Psoas muscle (tissue), 8 donors: ENCODE results near the gene MAP6D1. TPM values are rescaled to one million over a fixed set of nuclear protein-coding genes. Genes with fewer than 3 reads are reported as not detected.

ENCODE experiments used
- ATAC-seq, 4 donors: fragments of 200-7000 bp; cut with Tn5 transposase; one replicate each; pipeline ENCODE4 v1.9.1; 2020; ENCODE audit warnings: moderate library complexity in 3 of 4, mild to moderate bottlenecking in 2 of 4
- DNase-seq, 2 donors: peaks; one replicate each; pipeline ENCODE4 v3.0.0-alpha.2; 2020
- H3K27ac ChIP-seq: fragments of 200-600 bp; one replicate; pipeline ENCODE4 v1.8.0; 2022
- H3K27me3 ChIP-seq, 3 donors: fragments of 200-600 bp in 1 of 3; one replicate each; pipeline versions ENCODE4 v1.6.1 to v1.8.0; 2013 to 2022; ENCODE audit warnings: low read length in 2 of 3, mild to moderate bottlenecking in 2 of 3, moderate library complexity in 1 of 3; ENCODE audit not compliant: insufficient read depth in 3 of 3
- H3K36me3 ChIP-seq, 2 donors: fragments of 200-600 bp in 1 of 2; one replicate each; pipeline versions ENCODE4 v1.6.1 to v1.8.0; 2013 to 2022; ENCODE audit warnings: low read depth in 1 of 2, mild to moderate bottlenecking in 1 of 2, moderate library complexity in 1 of 2; ENCODE audit not compliant: insufficient read depth in 1 of 2
- H3K4me1 ChIP-seq: fragments of 200-600 bp; one replicate; pipeline ENCODE4 v1.8.0; 2022
- H3K4me3 ChIP-seq: fragments of 200-600 bp; one replicate; pipeline ENCODE4 v1.8.0; 2022; ENCODE audit warnings: mild to moderate bottlenecking
- H3K9me3 ChIP-seq: fragments of 200-600 bp; one replicate; pipeline ENCODE4 v1.8.0; 2022
- CTCF ChIP-seq: fragments of 200-600 bp; IDR thresholded peaks from one replicate; pipeline ENCODE4 v1.8.0; 2022; ENCODE audit warnings: antibody characterized with exemption
- WGBS, 3 donors: extraction: QIAGEN DNeasy Blood & Tissue Kit; methylation state at CpG; one replicate each; pipeline versions ENCODE4 v1.1.6 to v1.1.7; 2013; 5-methylcytosine and 5-hydroxymethylcytosine counted together
- intact Hi-C, 2 donors: fragments of 100-400 bp; cut with DNase I; formaldehyde crosslinking; loops; one replicate each; pipeline versions ENCODE4 v1.11.0 to v1.14.2; 2022
- polyA plus RNA-seq, 3 donors: library from polyadenylated mRNA; stranded (reverse); fragments of 200-250 nt; gene quantifications; one replicate each; pipeline ENCODE4 v1.2.3, GENCODE V29; 2013
- total RNA-seq, 4 donors: library from RNA; stranded (reverse); fragmentation: NEBNext Ultra II Directional in 2 of 4; extraction: Animal tissue kit (Norgen Biotek cat#: 25700) in 2 of 4; gene quantifications; one replicate each; pipeline versions ENCODE4 v1.2.1 to v1.2.4, GENCODE V29; 2021 to 2023
- donor health status: healthy with polysubstance abuse.
- donor health status: DM: no; HTN: no; CAD: no; lungs with moderate emphysema.
- donor health status: Bipolar disorder and iron deficiency.
- donor health status: healthy.
- donor health status: DM: yes; HTN: yes; CAD: no.
- donor health status: DM: no; HTN: no; CAD: no.
- donor health status: DM: no; HTN: no; CAD: no.
- donor health status: DM: yes; HTN: yes; CAD: no.

The MAP6D1 gene
- total and polyA plus RNA-seq, 7 donors = 2.7 to 12.3 (median 5.0) TPM

DNA sequence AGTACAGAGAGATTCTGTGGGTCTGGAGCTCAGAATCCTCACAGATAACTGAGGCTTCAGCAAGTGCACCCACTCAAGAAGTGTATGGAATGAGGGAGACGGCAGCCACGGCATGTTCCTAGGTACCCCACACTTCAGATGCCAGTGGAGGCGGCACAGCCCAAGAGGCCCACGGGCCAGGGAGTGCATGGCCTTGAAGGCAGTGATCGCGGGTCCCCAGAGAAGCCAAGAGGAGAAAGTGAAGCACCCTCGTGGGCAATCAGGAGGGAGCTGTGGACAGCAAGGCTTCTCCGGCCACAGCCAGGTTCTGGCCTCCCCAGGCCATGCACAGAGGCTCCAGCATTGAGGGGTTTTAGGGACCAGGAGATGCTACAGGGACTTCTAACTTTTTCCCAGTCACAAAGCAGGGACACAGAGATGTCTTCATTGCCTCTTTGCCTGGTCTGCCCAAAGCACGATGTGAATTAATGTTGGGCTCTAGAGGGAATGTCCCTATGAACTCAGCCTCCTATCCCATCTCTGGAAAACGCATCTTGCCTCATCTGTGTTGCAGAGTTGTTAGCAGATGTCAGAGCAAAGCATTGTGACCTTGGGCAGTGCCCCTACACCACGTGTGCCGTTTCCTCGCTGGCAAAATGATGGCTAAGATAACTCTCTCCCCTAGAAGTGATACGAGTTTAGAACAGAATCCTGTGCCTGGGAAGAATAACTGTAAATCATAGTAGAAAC lies 2.6 kb upstream of the MAP6D1 start:
- intact Hi-C loops = loop anchor here in 1 of 2 donors (5.0 kb wide), 1 partner anchor 54 kb away; the partner anchor contains the start of gene PARL
- Histone ChIP-seq H3K27me3 (no peaks in the 10 kb centered on the region), H3K4me1 (peaks cover 24% of the 10 kb centered on the region), H3K4me3 (no peak overlapping the region), H3K27ac (peak overlapping the region; percentile 85), H3K36me3 (peaks cover 0 to 47% of the 10 kb centered on the region in 2 donors), H3K9me3 (no peaks in the 10 kb centered on the region)
- no peak for ATAC-seq
- TF ChIP-seq CTCF = no peak
- no peak for DNase-seq
- 62 to 86% (median 71%) methylated on average over 14 of the region's 14 CpGs for WGBS, 3 donors

GRCh38 chr3:183826448-183827250 lies 1.3 kb upstream of the MAP6D1 start:
- ATAC-seq (peak; percentile 63 to 78 (median 76)), DNase-seq (peak; percentile 31 to 82)
- Histone ChIP-seq H3K4me3 (no peak overlapping the region), H3K27me3 (no peaks in the 10 kb centered on the region), H3K4me1 (peaks cover 24% of the 10 kb centered on the region), H3K9me3 (no peaks in the 10 kb centered on the region), H3K27ac (peak overlapping the region; percentile 85), H3K36me3 (peaks cover 0 to 38% of the 10 kb centered on the region in 2 donors)
- intact Hi-C loops = loop anchor here in 1 of 2 donors (5.0 kb wide), 1 partner anchor 56 kb away; the partner anchor contains the start of gene PARL
- WGBS, 3 donors = 44 to 73% (median 51%) methylated on average over 14 of the region's 14 CpGs
- TF ChIP-seq CTCF = no peak

- no peaks in the 10 kb centered on the region for H3K27me3 ChIP-seq
- intact Hi-C loops = loop anchor here in 1 of 2 donors (5.0 kb wide), 1 partner anchor 57 kb away; the partner anchor contains the start of gene PARL
- 1 to 2% (median 1%) methylated on average over 51 to 88 of the region's 88 CpGs for WGBS, 3 donors
- ATAC-seq (peak; percentile 36 to 62 (median 51)), DNase-seq (peak in 1 of 2 donors; percentile 22)
- peak overlapping the region; percentile 86 for H3K4me3 ChIP-seq
- H3K9me3 ChIP-seq = no peaks in the 10 kb centered on the region
- TF ChIP-seq CTCF = peak; percentile 8
- H3K36me3 ChIP-seq = peaks cover 0 to 20% of the 10 kb centered on the region in 2 donors
- peaks cover 24% of the 10 kb centered on the region for H3K4me1 ChIP-seq
- peak overlapping the region; percentile 85 for H3K27ac ChIP-seq
Measured at GRCh38 chr3:183824761-183825455, 469 bp downstream of the MAP6D1 start.

DNA sequence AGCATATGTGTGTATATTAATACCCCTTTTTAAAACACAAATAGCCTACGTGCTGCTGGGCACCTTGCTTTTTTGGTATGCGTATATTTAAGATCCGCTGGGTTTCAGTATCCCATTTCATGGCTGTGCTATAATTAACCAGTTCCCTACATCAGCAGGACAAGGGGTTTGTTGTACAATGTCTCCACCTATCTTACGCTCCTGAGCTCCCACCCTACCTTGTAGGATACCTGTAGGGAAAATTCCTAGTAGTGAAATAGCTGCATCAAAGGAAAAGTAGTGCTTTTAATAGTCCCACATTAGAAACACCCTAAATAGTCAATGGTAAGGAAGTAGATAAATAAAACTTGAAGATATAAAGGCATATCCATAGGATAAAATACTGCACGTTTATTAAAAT lies 1.4 kb downstream of the MAP6D1 start:
- H3K27me3 ChIP-seq = no peaks in the 10 kb centered on the region
- 33 to 45% (median 37%) methylated on average over 5 of the region's 5 CpGs for WGBS, 3 donors
- H3K4me1 ChIP-seq = peaks cover 26% of the 10 kb centered on the region
- DNase-seq = no peak
- peak in 3 of 4 donors; percentile 26 to 35 (median 35) for ATAC-seq
- H3K36me3 ChIP-seq = peaks cover 0 to 11% of the 10 kb centered on the region in 2 donors
- no peaks in the 10 kb centered on the region for H3K9me3 ChIP-seq
- peak overlapping the region; percentile 86 for H3K4me3 ChIP-seq
- intact Hi-C loops = no loop called here
- peak; percentile 13 for TF ChIP-seq CTCF
- H3K27ac ChIP-seq = peak overlapping the region; percentile 85
